OCI-LY7 (cell line): ENCODE measurements around the gene BTBD9.

Source experiments
- CTCF ChIP-seq: fragments of 200-600 bp; sonication (generic); conservative IDR thresholded peaks from 2 replicates; pipeline ENCODE4 v1.5.1; 2014; ENCODE audit warnings: mild to moderate bottlenecking, antibody characterized with exemption, low read length, moderate library complexity, mixed read lengths
- EZH2phosphoT487 ChIP-seq: fragments of 200-600 bp; sonication (generic); IDR thresholded peaks from 2 replicates; pipeline ENCODE4 v1.6.1; 2018; ENCODE audit warnings: low read depth, borderline replicate concordance, mild to moderate bottlenecking, mixed run types, antibody characterized with exemption, low read length, moderate library complexity, mixed read lengths

- TF ChIP-seq CTCF, result no peak
- no peak for TF ChIP-seq EZH2phosphoT487
These were observed 461.2 kb downstream of the BTBD9 start for GRCh38 chr6:38178584-38178886.
